Colonic mucosa (tissue), 2 donors: ENCODE measurements around the gene GNA12. TPM values are rescaled to one million over a fixed set of nuclear protein-coding genes. Genes with fewer than 3 reads are reported as not detected.

Source experiments
- total RNA-seq, 2 donors: library from RNA; stranded (reverse); fragmentation: NEBNext Ultra II Directional in 1 of 2; extraction: Animal tissue kit (Norgen Biotek cat#: 25700) in 1 of 2; gene quantifications; one replicate each; pipeline ENCODE4 v1.2.1, GENCODE V29; 2021
- donor health status: DM: no; HTN: no; CAD: no.
- donor health status: DM: no; HTN: no; CAD: no.

Gene GNA12
- total RNA-seq, 2 donors from 2014 or later, result 19.7 to 24.8 TPM

Other genes with a start within 250 kb of the GNA12 start
- gene TTYH3, start 212.3 kb downstream of the GNA12 start, total RNA-seq, result 10 to 100 TPM; 50.0 to 59.5 TPM
- under 1 TPM in 1 of 2 donors, not detected in 1; 0.08 TPM for gene AMZ1, start 156.1 kb downstream of the GNA12 start, total RNA-seq
- 1 to 10 TPM; 1.8 to 5.0 TPM for gene CARD11, start 199.6 kb upstream of the GNA12 start, total RNA-seq